ENCODE measurements around the gene SPNS1. TPM values are rescaled to one million over a fixed set of nuclear protein-coding genes. Genes with fewer than 3 reads are reported as not detected.

SPNS1 gene
- total RNA-seq, 1 experiment from 2014 or later: 38.6 TPM

GRCh38 chr16:28986046-28986445 is 11.5 kb downstream of the SPNS1 start:
- no peak for TF ChIP-seq CTCF (conservative IDR thresholded peaks at IDR 0.05)
- Mint-ChIP-seq H3K9me3 (peaks cover 4 to 6% of the 10 kb centered on the region in 2 experiments; a peak in 3 of 5 replicates), H3K4me1 (no peaks in the 10 kb centered on the region), H3K27me3 (ENCODE audit: low read depth) (no peaks in the 10 kb centered on the region), H3K27ac (no peak overlapping the region), H3K4me3 (no peak overlapping the region), H3K36me3 (ENCODE audit: insufficient read depth in 1 of 3, low read depth in 3 of 3) (peaks cover 12 to 30% (median 28%) of the 10 kb centered on the region in 3 experiments)
- H3K18ac ChIP-seq (ENCODE audit: insufficient read length, low read depth, low read length): no peak overlapping the region
- H2BK12ac ChIP-seq (ENCODE audit: insufficient read length, low read depth, low read length): no peak overlapping the region
- no peak overlapping the region for H2AK5ac ChIP-seq (ENCODE audit: insufficient read length, low read length)
- no peaks in the 10 kb centered on the region for H3K27me3 ChIP-seq (ENCODE audit: insufficient read depth, low read length)
- no peaks in the 10 kb centered on the region for H3K79me1 ChIP-seq (ENCODE audit: insufficient read depth, low read depth, low read length, poor library complexity, severe bottlenecking)
- no peak overlapping the region for H3K4ac ChIP-seq (ENCODE audit: low read depth, low read length)
- no peak overlapping the region for H3K27ac ChIP-seq (ENCODE audit: insufficient read length, low read depth, low read length)
- no peaks in the 10 kb centered on the region for H3K9me3 ChIP-seq (ENCODE audit: control insufficient read depth, low read depth, low read length)
- H3K4me1 ChIP-seq (ENCODE audit: insufficient read depth, low read length): no peaks in the 10 kb centered on the region
- no peak overlapping the region for H2BK5ac ChIP-seq (ENCODE audit: insufficient read length, low read length)
- H3K56ac ChIP-seq (ENCODE audit: insufficient read length, low read depth, low read length): no peak overlapping the region
- no peak for DNase-seq
- no peak overlapping the region for H3K9ac ChIP-seq (ENCODE audit: extremely low read depth, insufficient read length, low read length)
- no peaks in the 10 kb centered on the region for H3K79me2 ChIP-seq (ENCODE audit: insufficient read depth, low read length)
- no peak overlapping the region for H4K5ac ChIP-seq (ENCODE audit: insufficient read length, low read depth, low read length)
- no peak overlapping the region for H2BK20ac ChIP-seq (ENCODE audit: low read depth, low read length, poor library complexity, severe bottlenecking)
- no peak overlapping the region for H4K8ac ChIP-seq (replicated peaks; ENCODE audit: insufficient read length, low read depth, low read length)
- H3K23me2 ChIP-seq (ENCODE audit: insufficient read length, low read depth, low read length, poor library complexity, severe bottlenecking): no peaks in the 10 kb centered on the region
- H4K20me1 ChIP-seq (ENCODE audit: control insufficient read depth, insufficient read depth, insufficient read length): no peaks in the 10 kb centered on the region
- no peak overlapping the region for H2BK15ac ChIP-seq (ENCODE audit: low read depth, low read length)
- H2BK120ac ChIP-seq (ENCODE audit: low read depth, low read length, poor library complexity, severe bottlenecking): no peak overlapping the region
- no peak overlapping the region for H3K4me2 ChIP-seq (ENCODE audit: insufficient read depth, insufficient read length, low read length)
- no CpG with 5 or more reads among the region's 9 CpGs for WGBS (ENCODE audit: extremely low coverage, insufficient read length, low lambda C conversion rate)
- no peak overlapping the region for H3T11ph ChIP-seq (ENCODE audit: low read length)
- no peak overlapping the region for H3K23ac ChIP-seq (ENCODE audit: insufficient read length, low read depth, low read length)
- no peak overlapping the region for H2AFZ ChIP-seq (ENCODE audit: low read length)
- no peak overlapping the region for H3K14ac ChIP-seq (ENCODE audit: insufficient read depth, low read length)
- no peak overlapping the region for H4K91ac ChIP-seq (ENCODE audit: insufficient read length, low read depth, low read length)
